HFFc6 (cell line): ENCODE results near the gene ZMPSTE24. TPM values are rescaled to one million over a fixed set of nuclear protein-coding genes. Genes with fewer than 3 reads are reported as not detected.
"Not testable (repeated sequence)": the region's sequence is repeated elsewhere in the genome, so short reads cannot be mapped to it uniquely, and the experiment has no call there.

Source experiments
- DNase-seq: peaks from one replicate; pipeline ENCODE4 v3.0.0-alpha.2; 2018
- H3K27ac Mint-ChIP-seq: 2 replicates; pipeline ENCODE4 v1.8.0; 2020; ENCODE audit warnings: mild to moderate bottlenecking, mixed read lengths
- H3K27me3 Mint-ChIP-seq: 2 replicates; pipeline ENCODE4 v1.8.0; 2021; ENCODE audit warnings: mild to moderate bottlenecking, moderate library complexity, mixed read lengths; ENCODE audit not compliant: insufficient read depth
- H3K36me3 Mint-ChIP-seq: 2 replicates; pipeline ENCODE4 v1.8.0; 2021; ENCODE audit warnings: low read depth, mixed read lengths
- H3K4me1 Mint-ChIP-seq: 2 replicates; pipeline ENCODE4 v1.8.0; 2020; ENCODE audit warnings: low read depth, mixed read lengths
- H3K4me3 Mint-ChIP-seq: 2 replicates; pipeline ENCODE4 v1.8.0; 2020; ENCODE audit warnings: mild to moderate bottlenecking, moderate library complexity, mixed read lengths
- H3K9me3 Mint-ChIP-seq: 2 replicates; pipeline ENCODE4 v1.8.0; 2020; ENCODE audit warnings: mild to moderate bottlenecking, mixed read lengths
- total RNA-seq, 6 experiments: library from RNA; stranded (reverse); fragmentation: NEBNext Ultra II Directional; extraction: Animal tissue kit (Norgen Biotek cat#: 25700); gene quantifications; 2 replicates in 1 of 6; 3 replicates in 5 of 6; pipeline ENCODE4 v1.2.3, GENCODE V29; 2021
- TF ChIP-seq, protein P1 (sequence below): fragments of 200-600 bp; sonication (generic); IDR thresholded peaks from 2 replicates; pipeline ENCODE4 v1.5.0; 2021; ENCODE audit warnings: antibody characterized with exemption, mild to moderate bottlenecking

The ZMPSTE24 gene
- total RNA-seq, 6 experiments from 2014 or later: 66.4 to 79.3 (median 78.3) TPM

GRCh38 chr1:40318970-40319621, 61.1 kb downstream of the ZMPSTE24 start:
- H3K4me3 Mint-ChIP-seq: no peak overlapping the region

GRCh38 chr1:40331403-40331802, 73.4 kb downstream of the ZMPSTE24 start:
- not testable (repeated sequence) for H3K27ac Mint-ChIP-seq, H3K36me3 Mint-ChIP-seq, H3K4me1 Mint-ChIP-seq, DNase-seq, H3K4me3 Mint-ChIP-seq
- Mint-ChIP-seq H3K27me3 (peaks cover 12% of the 10 kb centered on the region), H3K9me3 (peaks cover 20% of the 10 kb centered on the region; the same call in 1 of the 2 replicates)

More at GRCh38 chr1:40318970-40319621, 61.1 kb downstream of the ZMPSTE24 start:
- Mint-ChIP-seq H3K27ac (no peak overlapping the region), H3K4me1 (peaks cover 18% of the 10 kb centered on the region), H3K27me3 (peaks cover 39% of the 10 kb centered on the region), H3K9me3 (no peaks in the 10 kb centered on the region), H3K36me3 (no peaks in the 10 kb centered on the region)
- DNase-seq: no peak
- TF ChIP-seq, protein P1, sequence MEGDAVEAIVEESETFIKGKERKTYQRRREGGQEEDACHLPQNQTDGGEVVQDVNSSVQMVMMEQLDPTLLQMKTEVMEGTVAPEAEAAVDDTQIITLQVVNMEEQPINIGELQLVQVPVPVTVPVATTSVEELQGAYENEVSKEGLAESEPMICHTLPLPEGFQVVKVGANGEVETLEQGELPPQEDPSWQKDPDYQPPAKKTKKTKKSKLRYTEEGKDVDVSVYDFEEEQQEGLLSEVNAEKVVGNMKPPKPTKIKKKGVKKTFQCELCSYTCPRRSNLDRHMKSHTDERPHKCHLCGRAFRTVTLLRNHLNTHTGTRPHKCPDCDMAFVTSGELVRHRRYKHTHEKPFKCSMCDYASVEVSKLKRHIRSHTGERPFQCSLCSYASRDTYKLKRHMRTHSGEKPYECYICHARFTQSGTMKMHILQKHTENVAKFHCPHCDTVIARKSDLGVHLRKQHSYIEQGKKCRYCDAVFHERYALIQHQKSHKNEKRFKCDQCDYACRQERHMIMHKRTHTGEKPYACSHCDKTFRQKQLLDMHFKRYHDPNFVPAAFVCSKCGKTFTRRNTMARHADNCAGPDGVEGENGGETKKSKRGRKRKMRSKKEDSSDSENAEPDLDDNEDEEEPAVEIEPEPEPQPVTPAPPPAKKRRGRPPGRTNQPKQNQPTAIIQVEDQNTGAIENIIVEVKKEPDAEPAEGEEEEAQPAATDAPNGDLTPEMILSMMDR: no peak

DNA sequence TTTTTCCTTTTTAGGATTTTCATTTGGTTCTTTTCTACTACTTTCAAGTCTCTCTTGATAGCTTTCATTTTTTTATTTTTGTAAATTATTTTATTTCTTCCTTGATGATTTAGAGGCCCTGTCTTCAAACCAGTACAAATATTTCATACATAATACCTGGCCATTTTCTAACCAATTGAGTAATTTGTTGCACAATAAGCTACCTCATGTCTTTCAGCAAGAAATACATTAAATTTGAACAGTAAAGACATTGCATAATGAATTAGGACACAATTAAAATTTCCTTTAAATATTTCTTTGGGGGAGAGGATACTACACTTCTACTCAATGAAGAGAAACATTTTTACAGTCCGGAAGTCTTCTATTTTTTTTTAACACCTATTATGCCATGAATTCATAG, 74.7 kb downstream of the ZMPSTE24 start:
- DNase-seq: no peak
- peaks cover 6% of the 10 kb centered on the region; the same call in 1 of the 2 replicates for H3K36me3 Mint-ChIP-seq
- peaks cover 12% of the 10 kb centered on the region; the same call in 1 of the 2 replicates for H3K9me3 Mint-ChIP-seq

DNA sequence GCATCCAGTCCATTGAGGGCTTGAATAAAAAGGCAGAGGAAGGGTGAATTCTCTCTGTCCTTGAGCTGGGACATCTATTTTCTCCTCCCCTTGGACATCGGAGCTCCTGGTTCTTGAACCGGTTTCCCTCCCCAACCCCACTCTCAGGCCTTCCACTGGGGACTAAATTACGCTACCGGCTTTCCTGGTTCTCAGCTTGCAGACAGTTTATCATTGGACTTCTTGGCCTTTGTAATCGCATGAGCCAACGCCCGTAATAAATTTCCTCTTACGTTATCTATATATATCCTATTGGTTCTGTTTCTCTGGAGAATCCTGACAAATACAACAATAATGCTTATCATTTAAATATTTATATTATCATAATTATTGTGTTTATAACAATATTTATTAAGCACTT, 79.4 kb downstream of the ZMPSTE24 start:
- H3K4me3 Mint-ChIP-seq: no peak overlapping the region
- peaks cover 7% of the 10 kb centered on the region for H3K4me1 Mint-ChIP-seq
- DNase-seq: no peak
- TF ChIP-seq, protein P1: no peak
- H3K27me3 Mint-ChIP-seq: peaks cover 10% of the 10 kb centered on the region
- H3K9me3 Mint-ChIP-seq: peaks cover 22% of the 10 kb centered on the region
- H3K27ac Mint-ChIP-seq: no peak overlapping the region
- H3K36me3 Mint-ChIP-seq: peaks cover 9% of the 10 kb centered on the region; the same call in 1 of the 2 replicates

More for the DNA sequence above, 74.7 kb downstream of the ZMPSTE24 start:
- H3K27me3 Mint-ChIP-seq: peaks cover 12% of the 10 kb centered on the region
- TF ChIP-seq, protein P1: no peak
- H3K27ac Mint-ChIP-seq: no peak overlapping the region
- no peaks in the 10 kb centered on the region for H3K4me1 Mint-ChIP-seq
- H3K4me3 Mint-ChIP-seq: no peak overlapping the region

GRCh38 chr1:40338745-40339419, 80.8 kb downstream of the ZMPSTE24 start:
- Mint-ChIP-seq H3K27ac (no peak overlapping the region), H3K4me3 (peak overlapping the region; percentile 35; the same call in 1 of the 2 replicates), H3K9me3 (peaks cover 10% of the 10 kb centered on the region), H3K27me3 (peaks cover 12% of the 10 kb centered on the region), H3K4me1 (peaks cover 7% of the 10 kb centered on the region), H3K36me3 (peaks cover 9% of the 10 kb centered on the region; the same call in 1 of the 2 replicates)
- TF ChIP-seq, protein P1: peak; percentile 98
- DNase-seq: peak; percentile 66
